Lower leg skin (tissue), 4 donors: Measurements from ENCODE around the gene MYBPH. TPM values are rescaled to one million over a fixed set of nuclear protein-coding genes. Genes with fewer than 3 reads are reported as not detected.

Experiments used
- DNase-seq, 2 donors: peaks; one replicate each; pipeline ENCODE4 v3.0.0-alpha.2; 2019; ENCODE audit warnings: low spot score in 2 of 2
- H3K4me3 ChIP-seq: fragments of 200-600 bp; sonication (generic); 2 replicates; pipeline ENCODE4 v1.5.1; 2017; ENCODE audit warnings: mild to moderate bottlenecking, low read depth; ENCODE audit not compliant: poor library complexity, severe bottlenecking
- POLR2A ChIP-seq, 2 donors: fragments of 450-650 bp; IDR thresholded peaks; one replicate each; pipeline ENCODE4 v1.6.1; 2016 to 2017; ENCODE audit warnings: antibody characterized with exemption in 2 of 2, mild to moderate bottlenecking in 1 of 2, moderate library complexity in 1 of 2
- WGBS, 2 donors: methylation state at CpG; one replicate each; pipeline ENCODE4 v1.1.5; 2018; 5-methylcytosine and 5-hydroxymethylcytosine counted together
- intact Hi-C: fragments of 100-400 bp; cut with DNase I; formaldehyde crosslinking; loops from one replicate; pipeline ENCODE4 v1.15.0; 2023; ENCODE audit warnings: low total_unique reads
- total RNA-seq, 4 donors: library from RNA; depleted of rRNA; stranded (reverse); fragments of >200 nt; gene quantifications; one replicate each; pipeline ENCODE4 v1.1.0, GENCODE V29; 2016
- TF ChIP-seq, protein P1 (sequence below), 3 donors: fragments of 450-650 bp; IDR thresholded peaks; one replicate each; pipeline ENCODE4 v1.5.1; 2016; ENCODE audit warnings: antibody characterized with exemption in 3 of 3, mild to moderate bottlenecking in 3 of 3, moderate library complexity in 2 of 3

Gene MYBPH
- total RNA-seq, 4 donors from 2014 or later: not detected

DNA sequence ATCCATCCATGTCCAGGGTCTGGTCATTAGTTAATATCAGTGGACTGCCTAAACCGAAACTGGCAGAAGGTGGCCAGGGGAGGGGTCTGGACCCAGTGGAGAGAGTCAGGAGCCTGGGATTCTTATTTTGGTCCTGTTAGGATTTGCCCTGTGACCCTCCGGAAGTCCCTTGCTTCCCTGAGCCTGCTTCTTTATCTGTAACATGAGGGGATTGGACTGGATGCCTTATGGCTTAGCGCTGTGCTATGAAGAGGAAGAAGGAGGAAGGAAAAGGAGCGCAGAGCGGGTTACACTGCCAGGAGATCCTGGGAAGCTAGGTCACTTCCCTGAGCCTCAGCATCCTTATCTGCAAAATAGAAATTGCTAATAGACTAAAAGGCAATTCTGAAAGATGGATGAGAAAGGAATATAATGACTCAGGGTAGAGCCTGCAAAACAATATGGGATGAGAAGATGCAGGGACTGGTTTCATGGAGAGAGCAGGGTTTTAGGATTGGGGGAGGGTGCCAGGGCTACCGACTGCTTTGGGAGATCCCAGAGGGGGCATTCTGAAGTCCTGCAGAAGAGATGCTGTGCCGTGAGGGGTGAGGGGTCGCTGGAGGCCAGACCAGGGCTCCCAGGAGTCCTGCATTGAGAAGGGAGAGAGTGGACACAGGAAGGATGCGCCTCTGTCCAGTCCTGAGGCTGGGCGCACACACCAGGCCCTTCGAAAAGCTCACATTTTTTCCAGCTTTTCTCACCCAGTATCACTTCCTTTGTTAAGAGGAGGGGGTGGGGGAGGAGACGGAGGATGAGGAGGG lies 48.6 kb downstream of the MYBPH start:
- no peak for TF ChIP-seq POLR2A (IDR thresholded peaks at IDR 0.05)
- TF ChIP-seq, protein P1, sequence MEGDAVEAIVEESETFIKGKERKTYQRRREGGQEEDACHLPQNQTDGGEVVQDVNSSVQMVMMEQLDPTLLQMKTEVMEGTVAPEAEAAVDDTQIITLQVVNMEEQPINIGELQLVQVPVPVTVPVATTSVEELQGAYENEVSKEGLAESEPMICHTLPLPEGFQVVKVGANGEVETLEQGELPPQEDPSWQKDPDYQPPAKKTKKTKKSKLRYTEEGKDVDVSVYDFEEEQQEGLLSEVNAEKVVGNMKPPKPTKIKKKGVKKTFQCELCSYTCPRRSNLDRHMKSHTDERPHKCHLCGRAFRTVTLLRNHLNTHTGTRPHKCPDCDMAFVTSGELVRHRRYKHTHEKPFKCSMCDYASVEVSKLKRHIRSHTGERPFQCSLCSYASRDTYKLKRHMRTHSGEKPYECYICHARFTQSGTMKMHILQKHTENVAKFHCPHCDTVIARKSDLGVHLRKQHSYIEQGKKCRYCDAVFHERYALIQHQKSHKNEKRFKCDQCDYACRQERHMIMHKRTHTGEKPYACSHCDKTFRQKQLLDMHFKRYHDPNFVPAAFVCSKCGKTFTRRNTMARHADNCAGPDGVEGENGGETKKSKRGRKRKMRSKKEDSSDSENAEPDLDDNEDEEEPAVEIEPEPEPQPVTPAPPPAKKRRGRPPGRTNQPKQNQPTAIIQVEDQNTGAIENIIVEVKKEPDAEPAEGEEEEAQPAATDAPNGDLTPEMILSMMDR (IDR thresholded peaks at IDR 0.05): no peak
- no peak overlapping the region for H3K4me3 ChIP-seq
- intact Hi-C loops: no loop called here
- WGBS, 2 donors: 24 to 27% methylated on average over 12 of the region's 12 CpGs
- DNase-seq: peak in 1 of 2 donors; percentile 53

DNA sequence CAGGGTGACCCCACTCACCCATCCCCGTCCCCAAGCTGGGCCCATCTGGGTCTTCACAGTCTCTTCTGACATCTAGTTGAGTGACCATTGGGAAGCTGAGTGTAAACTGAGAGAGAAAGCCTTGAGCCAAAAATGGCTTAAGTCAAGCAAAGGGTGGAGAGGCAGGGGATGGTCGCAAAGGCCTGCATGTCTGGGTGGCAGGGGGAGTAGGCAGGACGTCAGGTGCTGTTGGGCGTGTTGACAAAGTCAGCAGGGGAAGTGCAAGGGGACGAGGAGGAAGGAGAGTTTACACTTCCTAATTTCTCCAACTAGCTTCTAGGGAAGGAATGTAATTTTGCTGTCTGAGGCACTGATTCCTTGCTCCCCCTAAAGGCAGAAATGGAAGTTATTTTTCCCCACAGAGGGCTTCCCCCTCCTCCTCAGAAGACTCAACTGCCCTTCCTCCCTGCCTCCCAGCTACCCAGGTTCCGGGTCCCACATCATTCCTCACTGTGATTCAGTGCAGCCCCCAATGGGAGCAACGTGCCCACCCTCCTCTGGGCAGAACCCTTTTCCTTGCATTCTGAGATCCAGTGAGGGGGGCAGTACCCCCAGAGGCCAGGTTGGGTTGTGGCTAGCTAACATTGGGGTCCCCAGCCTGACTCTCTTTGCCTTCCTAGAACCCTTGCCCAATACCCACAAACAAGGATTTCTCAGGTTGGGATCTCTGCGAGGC lies 49.3 kb downstream of the MYBPH start:
- TF ChIP-seq POLR2A (IDR thresholded peaks at IDR 0.05): no peak
- TF ChIP-seq, protein P1 (IDR thresholded peaks at IDR 0.05): no peak
- intact Hi-C loops: no loop called here
- H3K4me3 ChIP-seq: no peak overlapping the region
- peak in 1 of 2 donors; percentile 73 for DNase-seq
- 39% methylated on average over 8 of the region's 8 CpGs for WGBS, 2 donors

DNA sequence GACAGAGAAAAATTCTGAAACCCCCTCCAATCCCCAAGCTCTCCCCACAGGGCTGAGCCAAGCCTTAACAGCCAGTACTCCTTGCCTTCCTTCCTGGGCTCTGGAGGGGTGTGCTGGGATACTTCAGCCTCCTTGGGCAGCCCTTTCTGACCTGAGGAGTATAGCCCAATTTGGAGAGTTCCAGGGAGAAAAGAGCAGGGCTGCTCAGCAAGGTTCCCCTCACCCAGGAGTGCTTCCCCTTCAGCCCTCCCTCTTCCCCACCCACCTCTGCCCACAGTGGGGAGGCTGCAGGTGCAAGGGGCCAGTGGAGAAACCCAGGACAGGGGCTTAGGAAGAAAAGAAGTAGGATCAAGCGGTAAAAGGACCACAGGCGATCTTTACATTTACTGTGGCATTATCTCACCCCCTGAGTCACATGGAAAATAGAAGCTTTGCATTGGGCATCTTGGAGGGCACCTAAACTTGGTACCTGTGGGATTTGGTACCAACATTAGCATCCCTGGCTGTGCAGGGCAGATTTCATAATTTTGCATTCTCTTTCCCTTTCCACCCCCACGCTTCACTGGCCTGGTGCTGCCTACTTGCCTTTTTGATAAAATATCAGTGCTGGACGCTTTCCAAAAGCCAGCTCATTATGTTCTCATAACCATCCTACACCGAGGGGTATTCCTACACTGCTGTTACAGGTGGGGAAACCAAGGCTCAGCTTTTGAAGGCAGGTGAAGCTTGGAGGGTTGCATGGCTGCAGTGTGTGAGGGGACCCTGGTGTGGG lies 50.9 kb downstream of the MYBPH start:
- no peak overlapping the region for H3K4me3 ChIP-seq
- WGBS, 2 donors: 66 to 67% methylated on average over 5 of the region's 5 CpGs
- no peak for TF ChIP-seq POLR2A (IDR thresholded peaks at IDR 0.05)
- TF ChIP-seq, protein P1 (IDR thresholded peaks at IDR 0.05): no peak
- intact Hi-C loops: no loop called here
- DNase-seq: peak in 1 of 2 donors; percentile 43

DNA sequence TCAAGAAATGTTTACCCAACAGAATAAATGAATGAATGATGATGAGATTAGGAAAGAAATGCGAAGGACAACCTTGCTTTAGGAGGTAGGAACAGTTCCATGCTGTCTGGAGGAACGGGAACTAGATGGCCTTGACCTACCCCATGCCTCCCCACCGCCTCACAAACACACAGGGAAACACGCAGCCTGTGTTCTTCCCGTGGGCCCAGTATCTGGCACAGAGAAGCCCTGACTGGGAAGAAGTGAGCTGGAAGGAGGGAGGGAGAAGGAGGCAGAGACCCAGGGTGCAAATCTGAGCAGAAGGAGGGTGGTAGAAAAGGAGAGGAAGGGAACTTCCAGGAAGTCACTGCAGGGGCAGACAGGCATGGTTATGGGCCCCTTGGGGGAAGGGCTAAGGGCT lies 51.6 kb downstream of the MYBPH start:
- intact Hi-C loops: no loop called here
- TF ChIP-seq POLR2A (IDR thresholded peaks at IDR 0.05): no peak
- TF ChIP-seq, protein P1 (IDR thresholded peaks at IDR 0.05): no peak
- WGBS, 2 donors: 67 to 75% methylated on average over 5 of the region's 5 CpGs
- H3K4me3 ChIP-seq: no peak overlapping the region
- peak in 1 of 2 donors; percentile 31 for DNase-seq

DNA sequence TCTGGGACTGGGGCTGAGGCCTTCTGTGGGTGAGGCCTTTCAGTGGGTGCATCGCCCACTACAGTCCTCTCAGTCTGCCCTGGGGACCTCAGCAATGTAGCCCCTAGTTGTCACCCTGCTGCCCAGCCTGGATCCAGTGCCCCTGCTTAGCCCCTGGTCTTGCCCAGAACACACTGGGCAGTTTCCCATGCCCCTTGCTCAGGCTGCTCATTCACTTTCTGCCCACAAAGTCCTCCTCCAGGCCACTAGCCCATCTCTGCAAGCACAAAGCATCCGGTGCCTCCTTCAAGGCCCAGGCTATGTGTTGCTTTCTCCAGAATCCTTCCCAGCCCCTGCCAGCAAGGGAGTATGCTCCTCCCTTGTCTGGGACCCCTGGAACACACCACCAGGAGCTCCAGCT lies 53.5 kb downstream of the MYBPH start:
- intact Hi-C loops: no loop called here
- H3K4me3 ChIP-seq: no peak overlapping the region
- TF ChIP-seq, protein P1 (IDR thresholded peaks at IDR 0.05): no peak
- peak in 1 of 2 donors; percentile 71 for DNase-seq
- WGBS, 2 donors: 94 to 97% methylated on average over 2 of the region's 2 CpGs
